Measurements from ENCODE around the gene TATDN3. TPM values are rescaled to one million over a fixed set of nuclear protein-coding genes. Genes with fewer than 3 reads are reported as not detected.

TATDN3 gene
- total and polyA plus RNA-seq, 3 donors from 2014 or later = 9.5 to 19.7 (median 17.9) TPM

- no peak for TF ChIP-seq POLR2A (IDR thresholded peaks at IDR 0.05)
- H3K4me3 ChIP-seq = no peak overlapping the region
- no peaks in the 10 kb centered on the region for H3K9me3 ChIP-seq
- 82 to 89% methylated on average over 8 of the region's 8 CpGs for WGBS, 2 donors
- no peaks in the 10 kb centered on the region for H3K36me3 ChIP-seq (ENCODE audit: low read depth, missing control alignments)
- H3K27ac ChIP-seq = no peak overlapping the region
- peaks cover 9% of the 10 kb centered on the region for H3K4me1 ChIP-seq
- intact Hi-C loops (cut with DNase I; ENCODE audit: low total_unique reads) = no loop called here
- DNase-seq = no peak
- no peaks in the 10 kb centered on the region for H3K27me3 ChIP-seq
Observed at GRCh38 chr1:212754193-212754592, 37.5 kb upstream of the TATDN3 start.

GRCh38 chr1:212754680-212755079, 37.0 kb upstream of the TATDN3 start:
- WGBS, 2 donors = 42% methylated on average over 1 of the region's 1 CpG; no CpG with 5 or more reads in 1 of the 2 donors
- no peak for DNase-seq
- Histone ChIP-seq H3K4me3 (no peak overlapping the region), H3K36me3 (ENCODE audit: low read depth, missing control alignments) (no peaks in the 10 kb centered on the region), H3K9me3 (no peaks in the 10 kb centered on the region), H3K27ac (no peak overlapping the region), H3K4me1 (peaks cover 7% of the 10 kb centered on the region), H3K27me3 (no peaks in the 10 kb centered on the region)
- intact Hi-C loops (cut with DNase I; ENCODE audit: low total_unique reads) = no loop called here
- no peak for TF ChIP-seq POLR2A (IDR thresholded peaks at IDR 0.05)
- no peak for TF ChIP-seq CTCF (IDR thresholded peaks at IDR 0.05)

- intact Hi-C loops (cut with DNase I; ENCODE audit: low total_unique reads) = no loop called here
- TF ChIP-seq CTCF (IDR thresholded peaks at IDR 0.05) (no peak), POLR2A (IDR thresholded peaks at IDR 0.05) (no peak)
- WGBS, 2 donors = 98 to 100% methylated on average over 1 to 5 of the region's 5 CpGs
Observed at GRCh38 chr1:212759683-212760082, 32.0 kb upstream of the TATDN3 start.

GRCh38 chr1:212760126-212760823, 31.4 kb upstream of the TATDN3 start:
- no peak overlapping the region for H3K4me3 ChIP-seq
- H3K27me3 ChIP-seq = no peaks in the 10 kb centered on the region
- intact Hi-C loops (cut with DNase I; ENCODE audit: low total_unique reads) = no loop called here
- no peaks in the 10 kb centered on the region for H3K4me1 ChIP-seq
- DNase-seq = no peak
- WGBS, 2 donors = 97 to 100% methylated on average over 5 to 10 of the region's 10 CpGs
- no peak overlapping the region for H3K27ac ChIP-seq
- TF ChIP-seq CTCF (IDR thresholded peaks at IDR 0.05) = no peak
- no peak for TF ChIP-seq POLR2A (IDR thresholded peaks at IDR 0.05)
- no peaks in the 10 kb centered on the region for H3K36me3 ChIP-seq (ENCODE audit: low read depth, missing control alignments)
- no peaks in the 10 kb centered on the region for H3K9me3 ChIP-seq

More at GRCh38 chr1:212759683-212760082, 32.0 kb upstream of the TATDN3 start:
- no peaks in the 10 kb centered on the region for H3K4me1 ChIP-seq
- no peaks in the 10 kb centered on the region for H3K36me3 ChIP-seq (ENCODE audit: low read depth, missing control alignments)
- no peaks in the 10 kb centered on the region for H3K27me3 ChIP-seq
- H3K4me3 ChIP-seq = no peak overlapping the region
- H3K27ac ChIP-seq = no peak overlapping the region
- no peak for DNase-seq
- no peaks in the 10 kb centered on the region for H3K9me3 ChIP-seq

- WGBS, 2 donors = 94 to 99% methylated on average over 4 of the region's 4 CpGs
- Histone ChIP-seq H3K4me3 (no peak overlapping the region), H3K4me1 (no peaks in the 10 kb centered on the region), H3K36me3 (ENCODE audit: low read depth, missing control alignments) (no peaks in the 10 kb centered on the region), H3K9me3 (no peaks in the 10 kb centered on the region), H3K27me3 (no peaks in the 10 kb centered on the region), H3K27ac (no peak overlapping the region)
- no peak for TF ChIP-seq POLR2A (IDR thresholded peaks at IDR 0.05)
- no peak for TF ChIP-seq CTCF (IDR thresholded peaks at IDR 0.05)
- intact Hi-C loops (cut with DNase I; ENCODE audit: low total_unique reads) = no loop called here
- no peak for DNase-seq
Observed at GRCh38 chr1:212762234-212762633, 29.5 kb upstream of the TATDN3 start.
